HepG2 (cell line): ENCODE measurements around the gene CSTF1.

ENCODE experiments used
- CTCF ChIP-seq: sonication (generic); formaldehyde crosslinking; IDR thresholded peaks from 2 replicates; pipeline ENCODE4 v1.5.0; 2020; ENCODE audit warnings: mild to moderate bottlenecking, missing genetic modification reagents, moderate library complexity
- GZF1 ChIP-seq: sonication (generic); formaldehyde crosslinking; IDR thresholded peaks from 2 replicates; pipeline ENCODE4 v1.5.1; 2020; ENCODE audit warnings: mild to moderate bottlenecking, missing genetic modification reagents
- ZNF263 ChIP-seq: sonication (generic); formaldehyde crosslinking; IDR thresholded peaks from 2 replicates; pipeline ENCODE4 v1.4.0; 2020; ENCODE audit warnings: missing genetic modification reagents

- no peak for TF ChIP-seq GZF1 (CRISPR knock-in tag)
- TF ChIP-seq CTCF (CRISPR knock-in tag), result no peak
- TF ChIP-seq ZNF263 (CRISPR knock-in tag), result no peak
Measured at GRCh38 chr20:56382696-56383095, 9.7 kb upstream of the CSTF1 start.
